Ramos (cell line): ENCODE measurements around the gene WARS2.

ENCODE experiments used
- in situ Hi-C: fragments of 300-500 bp; cut with MboI; formaldehyde crosslinking; loops from one replicate; pipeline ENCODE4 v1.14.3; 2022; ENCODE audit warnings: low sequenced_read_pairs; ENCODE audit not compliant: unreplicated experiment

WARS2 gene

DNA sequence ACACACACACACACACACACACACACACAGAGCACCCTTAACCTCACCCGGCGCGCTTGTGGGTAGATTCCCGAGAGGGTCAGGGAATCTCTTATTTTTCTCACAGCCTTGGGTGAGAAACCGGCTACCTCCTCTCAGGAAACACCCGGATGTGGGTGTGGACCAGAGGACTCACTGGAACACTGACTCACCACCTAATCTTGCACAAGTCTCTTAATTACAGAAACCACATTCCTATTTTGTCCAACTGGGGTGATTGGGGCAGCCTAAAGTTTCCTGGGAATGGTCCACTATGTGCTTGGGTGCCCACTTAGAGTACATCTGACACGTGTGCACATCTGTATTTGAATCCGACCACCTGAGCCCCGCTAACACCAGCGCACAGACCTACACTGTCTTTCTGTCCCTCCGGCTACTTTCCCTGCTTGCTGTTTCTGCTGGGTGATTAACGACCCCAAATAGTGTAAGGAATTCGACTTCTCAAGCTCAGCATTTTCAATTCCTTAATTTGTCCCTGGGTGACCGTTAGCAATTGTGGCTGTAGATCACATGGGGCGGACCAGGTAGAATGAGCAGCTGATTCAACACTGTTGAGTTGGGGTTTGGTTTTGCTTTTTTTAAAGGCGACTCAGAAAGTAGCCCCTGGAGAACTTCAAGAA, 138.3 kb downstream of the WARS2 start:
- in situ Hi-C loops: no loop called here

DNA sequence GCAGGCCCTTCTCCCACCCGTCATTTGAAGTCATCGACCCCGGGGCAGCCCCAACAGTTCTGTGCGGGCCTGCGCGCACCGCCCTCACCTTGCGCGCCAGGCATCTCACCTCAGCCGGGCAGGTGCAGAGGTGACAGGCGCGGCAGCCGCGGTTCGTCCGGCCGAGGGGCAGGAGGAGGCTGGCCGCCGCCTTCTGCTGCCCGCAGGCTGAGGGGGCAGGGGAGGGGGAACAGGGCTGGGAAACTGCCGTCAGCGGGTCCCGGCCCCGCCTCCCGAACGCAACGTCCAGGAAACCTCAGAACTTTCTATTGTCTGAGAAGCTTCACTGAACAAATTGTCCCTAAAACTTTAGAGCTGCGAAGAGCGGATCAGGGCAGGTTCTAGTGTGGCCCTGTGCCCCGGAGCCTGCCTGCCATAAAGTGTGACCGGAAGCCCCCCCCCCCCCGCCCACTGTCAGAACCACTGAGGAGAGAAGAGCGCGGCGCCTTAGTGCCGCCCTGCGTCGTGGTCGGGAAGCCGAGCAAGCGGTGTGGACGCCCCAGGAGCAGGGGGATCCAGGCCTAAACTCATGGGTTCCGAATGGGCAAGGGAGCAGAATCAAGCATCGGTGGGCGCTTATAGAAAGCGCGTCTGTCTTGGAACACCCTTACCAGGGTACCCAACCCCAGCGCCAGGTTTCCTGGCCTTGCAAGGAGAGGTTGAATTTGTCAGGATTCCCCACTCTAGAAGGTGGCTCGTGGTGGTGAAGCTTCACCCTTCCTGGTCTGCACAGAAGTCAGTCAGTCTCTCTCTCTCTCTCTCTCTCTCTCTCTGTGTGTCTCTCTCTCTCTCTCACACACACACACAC, 139.0 kb downstream of the WARS2 start:
- in situ Hi-C loops: no loop called here

DNA sequence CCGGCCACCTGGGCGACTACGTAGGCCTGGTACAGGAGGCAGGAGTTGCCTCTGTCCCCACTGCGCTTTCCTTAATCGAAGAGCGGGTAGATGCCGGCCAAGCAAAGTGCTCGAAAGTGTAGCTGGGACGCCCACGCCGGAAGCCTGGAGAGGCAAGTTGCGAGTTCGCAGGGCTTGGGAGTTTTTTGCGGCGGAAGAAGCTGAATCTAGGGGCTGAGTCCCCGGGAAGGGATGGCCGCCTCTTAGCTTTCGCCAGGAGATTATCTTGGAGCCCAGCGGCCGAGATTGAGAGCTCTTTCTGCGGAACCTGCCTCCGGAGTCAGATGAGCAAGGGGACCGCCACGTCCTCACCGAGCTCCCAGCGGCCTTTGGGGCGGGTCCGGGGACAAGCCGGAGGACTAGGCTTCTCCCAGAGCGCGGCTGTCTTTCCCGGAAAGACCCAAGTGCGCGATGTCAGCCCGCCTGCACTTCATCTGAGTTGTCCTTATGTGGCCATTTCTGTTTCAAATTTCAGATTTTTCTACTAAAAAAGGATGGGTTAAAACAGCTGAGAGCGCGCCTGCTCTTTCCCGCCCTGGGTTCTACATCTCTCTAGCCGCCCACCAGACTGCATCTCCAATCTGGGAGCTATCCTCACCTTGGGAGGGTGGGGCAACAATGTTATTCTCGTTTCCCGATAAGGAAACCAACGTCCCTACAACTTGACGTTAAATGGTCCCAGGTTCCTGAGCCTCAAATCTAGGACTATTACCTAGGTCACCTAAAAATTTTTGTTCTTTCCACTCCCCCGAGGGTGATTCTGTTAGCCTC, 139.9 kb downstream of the WARS2 start:
- in situ Hi-C loops: no loop called here

DNA sequence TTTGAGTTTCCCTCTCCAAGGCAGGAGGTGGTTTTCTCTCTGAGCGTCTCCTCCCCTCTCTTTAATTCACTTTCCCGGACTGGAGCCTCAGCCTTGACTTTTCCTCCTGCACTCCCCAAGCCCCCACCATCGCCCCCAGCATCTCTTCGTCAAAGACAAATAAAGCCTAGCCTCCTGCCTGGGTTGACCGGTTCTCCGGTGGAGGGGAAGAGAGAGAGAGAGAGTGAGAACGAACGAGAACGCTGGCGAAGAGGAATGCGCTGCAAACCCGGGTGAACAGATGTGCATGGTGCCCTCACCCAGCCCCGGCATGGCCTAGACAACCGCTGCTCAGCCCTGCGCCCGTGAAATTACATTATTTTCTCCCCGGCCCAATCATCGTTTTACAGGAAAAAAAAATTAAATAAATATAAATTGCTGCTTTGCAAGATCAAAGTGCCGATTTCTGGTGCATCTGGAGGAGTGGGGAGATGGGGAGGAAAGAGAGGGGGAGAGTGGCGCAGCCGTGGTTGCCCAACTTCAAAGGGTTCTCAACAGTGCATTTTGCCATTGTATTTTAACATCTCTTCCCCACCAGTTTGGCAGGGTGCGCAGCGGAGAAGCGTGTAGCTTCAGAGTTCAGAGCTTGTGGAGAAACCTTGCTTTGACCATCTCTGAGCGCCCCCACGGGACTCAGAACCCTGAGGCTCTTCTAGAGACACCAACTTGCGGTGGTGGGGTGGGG, 140.9 kb downstream of the WARS2 start:
- in situ Hi-C loops: loop anchor here (10.0 kb wide), 1 partner anchor 845 kb away; no protein-coding TSS in a partner anchor

DNA sequence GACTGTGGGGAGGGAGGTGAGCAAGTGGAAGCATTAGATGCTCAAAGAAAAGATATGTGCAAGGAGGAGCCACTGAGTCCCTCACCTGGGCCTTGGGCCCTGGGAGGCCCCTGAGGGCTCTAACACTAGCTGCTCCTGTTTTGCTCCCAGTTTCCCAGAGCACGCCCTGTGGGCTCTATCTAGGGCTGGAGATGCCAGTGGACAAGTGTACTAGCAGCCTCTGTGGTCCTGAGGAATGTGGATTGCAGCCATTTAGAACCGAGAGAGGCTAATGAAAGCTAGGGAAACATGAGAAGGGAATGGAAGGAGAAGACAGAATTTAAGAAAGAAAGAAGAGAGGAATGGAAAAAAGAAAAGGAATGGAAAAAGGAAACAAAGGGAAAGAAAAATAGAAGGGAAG, 142.3 kb downstream of the WARS2 start:
- in situ Hi-C loops: loop anchor here (10.0 kb wide), 1 partner anchor 843 kb away; no protein-coding TSS in a partner anchor

DNA sequence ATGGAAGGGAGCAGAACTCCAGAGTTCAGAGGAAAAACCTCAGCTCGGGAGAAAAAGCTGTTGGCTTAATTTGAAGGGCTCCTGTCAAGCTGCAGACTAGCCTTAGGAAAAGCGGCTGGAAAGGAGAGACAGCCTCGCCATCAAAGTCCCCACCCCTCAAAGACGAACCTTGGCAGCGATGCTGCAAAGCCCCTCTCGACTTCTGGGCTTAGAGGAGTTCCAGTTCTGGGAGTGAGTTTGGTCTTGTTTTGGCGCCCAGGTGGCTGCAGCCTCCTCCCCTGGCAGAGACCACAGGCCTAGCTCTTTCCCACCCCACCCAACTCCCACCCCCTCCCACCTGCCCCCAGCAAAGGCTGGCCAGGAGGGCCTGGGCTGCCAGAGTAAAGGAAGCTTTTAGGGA, 143.2 kb downstream of the WARS2 start:
- in situ Hi-C loops: loop anchor here (10.0 kb wide), 1 partner anchor 842 kb away; no protein-coding TSS in a partner anchor

DNA sequence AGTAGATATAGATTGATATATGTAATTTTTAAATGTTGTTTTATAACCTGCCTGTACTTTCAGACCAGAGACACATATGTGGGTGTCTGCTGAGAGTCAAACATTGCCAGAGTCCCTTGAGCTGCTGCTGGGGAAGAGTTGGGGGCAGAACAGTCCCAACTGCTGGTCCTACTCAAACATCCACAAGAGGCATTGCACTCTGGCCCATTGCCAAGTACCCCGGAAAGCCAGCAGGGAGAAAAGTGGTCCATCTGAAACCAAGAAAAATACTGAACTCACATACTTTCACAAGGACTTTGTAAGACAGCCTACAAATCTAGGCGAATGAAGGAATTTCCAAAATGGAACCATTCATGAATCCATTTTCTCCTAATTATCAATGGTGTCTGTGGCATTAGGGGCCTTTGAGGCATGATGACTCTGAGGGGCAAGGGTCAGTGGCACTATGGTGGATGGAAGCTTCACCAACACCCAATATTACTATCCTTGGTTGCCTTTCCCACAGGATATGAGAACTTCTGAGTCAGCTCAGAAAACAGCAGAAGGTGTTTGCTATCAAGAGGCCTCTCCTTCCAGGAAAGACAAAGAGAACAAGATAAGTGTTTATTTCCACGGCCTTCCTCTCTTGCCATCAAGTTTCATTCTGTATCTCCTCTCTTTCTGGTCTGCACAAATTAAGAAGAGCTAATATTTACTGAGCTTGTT, 145.0 kb downstream of the WARS2 start:
- in situ Hi-C loops: loop anchor here (10.0 kb wide), 1 partner anchor 841 kb away; no protein-coding TSS in a partner anchor

DNA sequence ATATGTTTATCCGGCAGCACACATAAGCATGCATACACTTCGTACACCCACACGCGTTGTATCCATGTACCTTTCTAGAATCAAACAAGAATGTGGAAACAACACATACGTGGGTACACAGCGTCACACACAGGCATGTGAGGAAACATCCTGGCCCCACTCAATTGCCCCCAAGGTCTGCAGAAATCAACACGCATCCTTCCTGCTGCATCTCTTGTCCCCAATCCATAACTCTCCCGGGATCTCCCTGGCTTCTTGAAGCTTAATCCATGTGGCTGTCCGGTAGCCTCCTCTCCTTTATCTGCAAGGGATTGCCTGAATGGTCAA, 146.8 kb downstream of the WARS2 start:
- in situ Hi-C loops: loop anchor here (10.0 kb wide), 1 partner anchor 839 kb away; no protein-coding TSS in a partner anchor

DNA sequence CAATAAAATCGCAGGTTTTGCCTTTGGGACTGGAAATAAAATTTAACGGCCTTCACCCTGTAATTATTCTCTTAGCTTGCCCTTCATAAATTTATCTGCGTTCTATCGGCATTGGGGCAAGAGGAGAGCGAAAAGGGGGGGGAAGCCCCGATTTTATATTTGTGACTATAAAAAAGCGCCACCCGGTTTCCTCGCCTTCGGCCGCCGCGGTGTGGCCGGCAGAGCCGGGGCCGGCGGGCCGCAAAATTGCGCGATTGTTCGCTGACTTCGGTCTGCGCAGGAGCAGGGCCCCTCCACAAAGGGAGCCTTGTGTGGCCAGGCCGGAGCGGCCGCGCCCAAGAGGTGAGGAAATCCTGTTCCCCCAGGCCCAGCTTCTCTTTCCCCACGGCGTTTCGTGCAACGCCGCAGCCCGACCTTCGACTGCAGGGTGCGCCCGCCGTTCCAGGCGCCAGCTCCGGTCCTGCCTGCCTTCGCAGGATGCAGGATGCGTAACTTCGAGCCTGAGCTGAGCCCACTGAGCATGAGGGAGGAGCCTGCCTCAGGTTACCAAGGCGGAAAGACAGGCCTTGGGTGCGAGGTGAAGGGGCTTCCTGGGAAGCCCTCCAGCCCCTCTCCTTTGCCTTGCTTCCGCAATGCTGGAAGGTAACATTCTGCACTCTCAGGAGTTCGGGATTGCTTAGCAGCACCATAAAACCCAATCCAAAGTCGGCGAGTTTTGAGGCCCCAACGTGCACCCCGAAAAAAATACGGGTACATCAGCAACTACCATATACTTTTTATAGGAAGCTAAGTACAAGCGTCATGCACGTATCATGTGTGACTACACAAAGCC, 147.4 kb downstream of the WARS2 start:
- in situ Hi-C loops: loop anchor here (10.0 kb wide), 1 partner anchor 838 kb away; no protein-coding TSS in a partner anchor

DNA sequence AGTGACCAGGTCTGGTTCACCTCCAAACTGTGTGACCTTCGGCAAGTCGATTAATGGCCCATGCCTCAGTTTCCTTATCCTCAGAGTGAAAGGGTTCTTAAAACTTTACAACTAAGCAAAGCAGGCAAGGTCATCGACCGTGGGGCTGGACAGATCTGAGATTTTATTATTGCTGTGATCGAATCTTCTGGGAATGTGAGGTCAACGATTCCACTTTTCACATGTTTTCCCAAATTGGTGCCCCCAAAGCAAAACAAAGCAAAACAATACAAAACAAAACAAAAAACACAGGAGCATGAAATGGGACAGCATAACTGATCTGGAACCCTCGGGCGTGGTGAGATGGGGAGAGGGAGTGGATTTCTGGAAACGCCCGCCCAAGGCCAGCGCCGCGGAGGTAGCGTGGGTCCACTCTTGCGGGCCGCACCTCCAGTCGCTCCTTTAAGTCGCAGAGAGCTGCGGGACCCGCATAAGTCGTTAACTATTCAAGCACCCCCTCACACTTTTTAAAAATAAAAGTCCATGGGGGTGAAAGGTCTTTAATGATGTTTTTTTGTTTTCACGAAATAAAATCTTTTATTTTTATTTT, 148.1 kb downstream of the WARS2 start:
- in situ Hi-C loops: loop anchor here (10.0 kb wide), 1 partner anchor 838 kb away; no protein-coding TSS in a partner anchor

DNA sequence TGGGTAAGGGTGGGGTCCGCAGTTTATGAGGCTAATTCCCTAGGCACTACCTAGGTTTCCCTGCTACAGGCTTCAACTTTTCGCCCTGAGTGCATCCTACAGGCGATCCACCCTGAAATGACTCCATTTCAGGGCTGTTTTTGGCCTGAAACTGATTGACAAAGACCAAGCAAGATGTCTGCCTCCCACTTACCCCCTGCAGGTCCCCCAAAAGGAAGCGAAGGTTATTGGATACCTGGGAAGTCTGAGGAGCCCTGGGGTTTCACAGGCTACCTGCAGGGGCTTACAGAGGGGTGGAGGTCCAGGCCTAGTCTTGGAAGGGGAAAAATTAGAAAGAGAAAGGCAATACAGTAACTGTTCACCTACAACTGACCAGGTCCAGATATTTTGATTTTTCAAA, 149.0 kb downstream of the WARS2 start:
- in situ Hi-C loops: loop anchor here (10.0 kb wide), 1 partner anchor 837 kb away; no protein-coding TSS in a partner anchor

DNA sequence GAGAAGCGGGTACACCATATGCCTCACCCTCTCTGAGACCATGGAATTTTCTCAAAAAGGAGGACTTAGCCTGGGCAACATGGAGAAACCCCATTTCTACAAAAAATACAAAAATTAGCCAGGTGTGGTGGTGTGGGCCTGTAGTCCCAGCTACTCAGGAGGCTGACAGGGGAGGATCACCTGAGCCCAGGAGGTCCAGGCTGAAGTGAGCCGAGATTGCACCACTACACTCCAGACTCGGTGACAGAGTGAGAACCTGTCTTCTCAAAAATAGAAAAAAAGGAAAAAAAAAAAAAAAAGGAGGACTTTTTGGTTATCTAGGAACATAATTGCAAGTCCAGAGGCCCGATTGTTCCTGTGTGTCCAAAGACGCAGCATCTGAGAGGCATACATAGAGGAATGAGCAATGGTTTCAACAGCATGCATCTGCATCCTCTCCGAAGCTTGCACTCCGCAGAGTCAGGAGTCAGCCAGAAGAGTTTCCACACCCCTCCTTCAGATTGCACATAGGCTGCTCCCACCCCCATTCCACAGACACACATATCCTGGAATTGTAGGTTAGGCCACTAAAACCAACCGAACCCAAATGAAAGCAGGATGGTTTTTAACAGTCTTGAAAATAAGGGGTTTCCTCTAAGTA, 149.8 kb downstream of the WARS2 start:
- in situ Hi-C loops: loop anchor here (10.0 kb wide), 1 partner anchor 836 kb away; no protein-coding TSS in a partner anchor

DNA sequence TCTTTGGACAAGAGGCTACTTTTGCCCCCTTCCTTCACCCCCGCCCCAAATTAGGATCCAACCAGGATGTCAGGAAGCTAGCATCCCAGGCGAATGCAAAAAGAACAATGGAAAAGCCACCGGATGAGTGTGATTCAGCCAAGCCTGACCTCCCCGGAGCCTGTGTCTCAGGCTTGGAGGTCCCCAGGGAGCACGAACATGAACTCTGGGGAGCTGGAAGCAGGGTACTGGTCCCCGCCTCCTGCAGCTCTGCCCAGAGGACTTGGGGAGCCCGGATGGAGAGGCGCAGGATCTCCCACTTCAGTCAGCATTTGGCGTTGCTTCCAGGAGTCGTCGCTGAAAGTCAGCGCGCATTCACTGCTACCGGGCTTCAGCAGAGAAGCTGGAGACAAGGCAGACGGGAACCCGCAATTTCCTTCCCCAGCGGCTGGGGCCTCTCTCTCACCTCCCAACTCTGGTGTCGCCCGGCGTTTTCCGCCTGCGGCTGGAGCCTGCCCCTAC, 150.5 kb downstream of the WARS2 start:
- in situ Hi-C loops: loop anchor here (10.0 kb wide), 1 partner anchor 835 kb away; no protein-coding TSS in a partner anchor

DNA sequence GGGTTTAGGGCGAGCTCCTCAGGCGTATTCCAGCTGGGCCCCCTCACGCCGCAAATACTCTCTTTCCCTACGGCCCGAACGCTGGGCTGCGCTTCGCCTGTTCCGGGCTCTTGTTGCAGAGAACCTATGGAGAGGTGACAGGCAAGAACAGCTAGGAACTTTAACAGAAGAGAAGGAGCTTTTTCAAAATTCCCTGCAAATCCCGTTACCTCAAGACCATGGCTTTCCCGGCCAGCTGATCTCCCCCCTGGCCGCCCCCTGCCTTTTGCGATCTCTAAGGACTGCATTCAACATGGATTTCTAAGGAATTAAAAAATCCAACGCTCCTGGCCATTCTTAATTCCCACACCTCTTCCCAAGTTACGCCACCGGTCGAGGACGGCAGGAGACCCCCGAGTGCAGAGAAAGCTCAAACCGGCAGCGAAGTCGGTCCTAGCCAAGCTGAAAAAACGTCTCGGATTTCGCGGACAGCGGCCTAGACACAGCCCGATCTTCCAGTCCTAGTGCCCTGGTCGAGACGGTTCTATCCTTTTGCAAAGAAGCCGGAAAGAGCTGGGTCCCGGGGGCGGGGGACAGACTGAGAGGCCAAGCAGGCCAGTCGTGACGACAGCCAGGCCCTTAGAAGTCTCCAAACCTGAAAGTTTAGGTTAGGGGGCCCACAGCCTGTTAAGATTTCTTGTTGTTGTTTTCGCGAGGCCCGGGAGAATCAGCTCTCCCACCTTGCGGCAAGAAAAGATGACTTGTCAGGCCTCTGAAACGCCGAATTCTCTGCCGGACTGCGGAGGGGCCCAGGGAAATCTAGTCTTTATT, 151.2 kb downstream of the WARS2 start:
- in situ Hi-C loops: no loop called here

DNA sequence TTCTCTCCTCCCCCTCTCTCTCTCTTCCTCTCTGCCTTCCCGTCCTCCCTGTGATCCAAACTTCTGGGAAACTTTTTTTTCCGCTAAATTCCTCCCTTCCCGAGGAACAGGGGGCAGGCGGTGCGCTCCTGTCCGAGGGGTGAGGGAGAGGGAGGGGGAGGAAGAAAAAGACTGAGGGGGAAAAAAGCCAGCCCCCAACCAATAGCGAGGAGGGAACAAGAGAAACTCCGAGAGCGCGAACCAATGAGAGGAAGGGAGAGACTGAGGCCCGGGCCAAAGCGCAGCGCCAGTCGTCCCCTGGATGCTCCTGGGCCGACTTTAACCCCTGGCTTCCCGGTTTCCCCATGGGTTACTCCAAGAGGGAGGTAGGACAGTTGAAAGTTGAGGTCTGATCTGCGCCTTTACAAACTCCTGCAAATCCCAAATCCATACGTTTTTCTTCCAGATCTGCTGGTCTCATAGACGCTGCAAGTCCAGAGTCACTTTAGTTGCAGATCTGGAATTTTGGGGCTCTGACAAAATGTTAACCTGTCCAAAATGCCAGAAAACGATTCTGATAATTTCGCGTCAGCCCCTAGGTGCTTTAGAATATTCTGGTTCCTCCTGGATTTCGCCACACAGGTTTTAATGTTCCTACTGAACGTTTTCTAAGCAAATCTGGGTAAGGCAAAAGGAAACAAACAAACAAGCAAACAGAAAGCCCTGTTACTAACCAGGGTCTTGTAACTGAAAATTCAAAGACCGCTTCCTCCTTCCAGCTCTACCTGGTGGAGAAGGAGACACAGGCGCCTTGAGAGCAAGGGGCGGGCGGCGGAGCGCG, 152.1 kb downstream of the WARS2 start, which contains the start of gene TBX15:
Gene TBX15 (minus strand): TSS at position 158 of the 820 bp plus-strand sequence. CDS start 548 bp downstream, outside the sequence.
- in situ Hi-C loops: no loop called here
